CD8-positive, alpha-beta memory T cell (primary cell): ENCODE measurements around the gene ATP4A. TPM values are rescaled to one million over a fixed set of nuclear protein-coding genes. Genes with fewer than 3 reads are reported as not detected.

Experiments
- CTCF ChIA-PET: fragments of 350-600 bp; sonication (Branson Sonifier 250); formaldehyde crosslinking; loops from one replicate; lab custom pipeline; 2021; ENCODE audit warnings: antibody characterized with exemption; lab: Charles Lee
- POLR2A ChIA-PET: fragments of 350-600 bp; sonication (Branson Sonifier 250); formaldehyde crosslinking; loops from one replicate; lab custom pipeline; 2021; ENCODE audit warnings: antibody characterized with exemption; lab: Charles Lee
- DNase-seq, 5 donors: peaks; one replicate each; pipeline versions ENCODE4 v3.0.0 to v3.0.0-alpha.2; 2020 to 2022; ENCODE audit warnings: mixed read lengths in 1 of 5
- H3K27ac ChIP-seq: one replicate; pipeline ENCODE4 v1.7.0; 2013; ENCODE audit warnings: low read depth, mild to moderate bottlenecking, low read length, moderate library complexity
- H3K27me3 ChIP-seq: 2 replicates; pipeline ENCODE4 v1.7.0; 2013; ENCODE audit warnings: low read length, mild to moderate bottlenecking; ENCODE audit not compliant: insufficient read depth, poor library complexity, severe bottlenecking
- H3K36me3 ChIP-seq: 2 replicates; pipeline ENCODE4 v1.7.0; 2013; ENCODE audit warnings: mild to moderate bottlenecking, low read length, moderate library complexity; ENCODE audit not compliant: insufficient read depth
- H3K4me1 ChIP-seq: 2 replicates; pipeline ENCODE4 v1.7.0; 2013; ENCODE audit warnings: mild to moderate bottlenecking, low read length, moderate library complexity; ENCODE audit not compliant: insufficient read depth
- H3K4me3 ChIP-seq: 2 replicates; pipeline ENCODE4 v1.7.0; 2013; ENCODE audit warnings: mild to moderate bottlenecking, low read length
- H3K9me3 ChIP-seq: 2 replicates; pipeline ENCODE4 v1.7.0; 2013; ENCODE audit warnings: mild to moderate bottlenecking, low read length
- H3K27ac Mint-ChIP-seq, 8 donors: one replicate each; pipeline ENCODE4 v1.8.0; 2020 to 2021; ENCODE audit warnings: mixed read lengths in 8 of 8, mild to moderate bottlenecking in 6 of 8, inconsistent platforms in 3 of 8, moderate library complexity in 3 of 8
- H3K27me3 Mint-ChIP-seq, 2 donors: one replicate each; pipeline ENCODE4 v1.8.0; 2020 to 2021; ENCODE audit warnings: mixed read lengths in 2 of 2, mild to moderate bottlenecking in 1 of 2, moderate library complexity in 1 of 2
- H3K36me3 Mint-ChIP-seq, 3 donors: one replicate each; pipeline ENCODE4 v1.8.0; 2020 to 2021; ENCODE audit warnings: mixed read lengths in 3 of 3, inconsistent platforms in 1 of 3, mild to moderate bottlenecking in 1 of 3
- H3K4me1 Mint-ChIP-seq, 3 donors: one replicate each; pipeline ENCODE4 v1.8.0; 2020 to 2021; ENCODE audit warnings: mixed read lengths in 3 of 3, inconsistent platforms in 1 of 3, mild to moderate bottlenecking in 1 of 3
- H3K4me3 Mint-ChIP-seq, 7 donors: one replicate each; pipeline ENCODE4 v1.8.0; 2020 to 2021; ENCODE audit warnings: mixed read lengths in 7 of 7, mild to moderate bottlenecking in 6 of 7, moderate library complexity in 4 of 7, inconsistent platforms in 2 of 7
- H3K9me3 Mint-ChIP-seq, 5 donors: one replicate each; pipeline ENCODE4 v1.8.0; 2020 to 2022; ENCODE audit warnings: mixed read lengths in 5 of 5, mild to moderate bottlenecking in 3 of 5, moderate library complexity in 2 of 5, inconsistent platforms in 1 of 5
- polyA plus RNA-seq: library from polyadenylated mRNA; unstranded; fragments of 300-500 nt; fragmentation: Illumina TruSeq; gene quantifications from one replicate; pipeline ENCODE4 v1.2.3, GENCODE V29; 2021
- total RNA-seq, 2 experiments: library from RNA; stranded (reverse); gene quantifications; one replicate each; pipeline ENCODE4 v1.2.3, GENCODE V29; 2021

ATP4A gene
- total and polyA plus RNA-seq, 3 experiments from 2014 or later = not detected

DNA sequence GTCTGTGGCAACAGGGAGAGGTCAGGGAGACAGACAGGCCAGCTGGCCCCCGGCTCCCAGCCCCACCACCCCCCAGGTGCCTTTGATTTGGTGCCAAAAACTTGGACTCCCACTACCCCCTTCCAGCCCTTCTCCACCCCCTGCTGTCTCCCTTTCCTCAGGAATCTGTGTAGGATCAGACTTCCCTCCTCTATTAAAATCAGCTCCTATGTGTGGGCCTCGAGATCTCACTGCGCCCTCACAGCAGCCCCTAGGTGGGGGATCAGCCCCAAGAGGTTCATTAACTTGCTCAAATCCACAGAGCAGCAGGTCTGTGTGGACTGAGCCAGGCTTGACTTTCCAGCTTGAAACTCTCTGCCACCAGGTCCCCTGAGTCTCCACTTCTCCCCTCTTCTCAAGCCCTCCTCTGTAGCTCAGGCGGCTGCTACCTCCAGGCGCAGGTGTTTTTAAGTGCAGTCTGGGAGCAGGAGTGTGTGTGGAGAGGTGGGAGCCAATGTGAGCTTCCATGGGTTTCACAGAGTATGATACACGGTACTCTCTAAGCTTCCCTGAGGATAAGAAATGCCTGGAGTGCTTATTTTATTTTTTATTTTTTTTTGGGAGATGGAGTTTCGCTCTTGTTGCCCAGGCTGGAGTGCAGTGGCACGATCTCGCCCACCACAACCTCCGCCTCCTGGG, 28.5 kb downstream of the ATP4A start:
- POLR2A ChIA-PET = no interaction called here
- H3K27ac Mint-ChIP-seq = peak overlapping the region in 1 of 8 donors; percentile 56

DNA sequence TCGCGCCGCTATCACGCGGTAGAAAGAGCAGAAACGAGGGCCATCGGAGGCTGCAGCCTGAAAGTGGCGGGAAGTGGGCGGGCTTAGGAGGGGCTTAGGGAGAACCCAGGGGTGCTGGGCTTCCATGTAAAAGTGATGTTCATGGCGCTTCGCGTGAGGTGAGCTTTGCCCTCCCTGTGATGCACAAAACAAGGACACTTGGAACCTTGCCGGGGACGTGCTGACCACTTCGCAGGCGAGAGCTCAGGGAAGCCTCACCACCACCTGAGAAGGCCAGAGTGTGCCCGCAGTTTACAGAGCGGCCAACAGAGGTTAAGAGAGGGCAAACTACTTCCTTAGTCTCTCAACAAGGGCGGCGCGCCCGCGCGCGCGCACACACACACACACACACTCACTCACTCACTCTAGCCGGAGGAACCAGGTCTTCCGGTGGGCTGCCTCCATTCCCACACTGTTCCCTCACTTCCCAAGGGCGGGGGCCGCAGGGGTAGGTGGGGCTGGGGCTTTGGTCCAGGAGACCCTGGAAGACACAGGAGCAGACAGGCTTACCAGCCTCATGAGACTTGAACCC, 29.6 kb downstream of the ATP4A start:
- Histone ChIP-seq H3K36me3 (no peaks in the 10 kb centered on the region), H3K9me3 (no peaks in the 10 kb centered on the region), H3K4me3 (peak overlapping the region; percentile 49), H3K27me3 (no peaks in the 10 kb centered on the region), H3K27ac (no peak overlapping the region), H3K4me1 (peaks cover 6% of the 10 kb centered on the region)
- H3K4me1 Mint-ChIP-seq = peaks cover 9 to 14% (median 13%) of the 10 kb centered on the region in 3 donors
- peak overlapping the region; percentile 18 to 79 (median 75) for H3K4me3 Mint-ChIP-seq
- POLR2A ChIA-PET = no interaction called here
- peaks cover 25 to 34% of the 10 kb centered on the region in 2 donors for H3K27me3 Mint-ChIP-seq
- H3K9me3 Mint-ChIP-seq = peaks cover 0 to 2% (median 0%) of the 10 kb centered on the region in 5 donors
- CTCF ChIA-PET = no interaction called here
- peak overlapping the region in 5 of 8 donors; percentile 31 to 86 (median 60) for H3K27ac Mint-ChIP-seq
- H3K36me3 Mint-ChIP-seq = peaks cover 0 to 4% (median 0%) of the 10 kb centered on the region in 3 donors
- peak in 2 of 5 donors; percentile 34 to 61 for DNase-seq

More for the DNA sequence above, 28.5 kb downstream of the ATP4A start:
- Mint-ChIP-seq H3K9me3 (peaks cover 0 to 2% (median 0%) of the 10 kb centered on the region in 5 donors), H3K4me3 (no peak overlapping the region), H3K36me3 (peaks cover 0 to 4% (median 0%) of the 10 kb centered on the region in 3 donors), H3K4me1 (peaks cover 9 to 14% (median 13%) of the 10 kb centered on the region in 3 donors), H3K27me3 (peaks cover 19 to 26% of the 10 kb centered on the region in 2 donors)
- Histone ChIP-seq H3K4me3 (no peak overlapping the region), H3K9me3 (no peaks in the 10 kb centered on the region), H3K36me3 (no peaks in the 10 kb centered on the region), H3K4me1 (peaks cover 6% of the 10 kb centered on the region), H3K27me3 (no peaks in the 10 kb centered on the region), H3K27ac (no peak overlapping the region)
- DNase-seq = no peak
- CTCF ChIA-PET = interaction anchor here (0.8 to 1.3 kb wide), 3 partner anchors 13 to 25 kb away, joined by 3 read pairs; no protein-coding TSS in a partner anchor

- Mint-ChIP-seq H3K36me3 (peaks cover 0 to 4% (median 0%) of the 10 kb centered on the region in 3 donors), H3K27ac (peak within 1 kb of the TSS in 5 of 8 donors; percentile 31 to 86 (median 60)), H3K9me3 (peaks cover 0 to 2% (median 0%) of the 10 kb centered on the region in 5 donors), H3K4me1 (peaks cover 9 to 14% (median 13%) of the 10 kb centered on the region in 3 donors), H3K27me3 (peaks cover 29 to 40% of the 10 kb centered on the region in 2 donors), H3K4me3 (peak within 1 kb of the TSS; percentile 18 to 79 (median 75))
- ChIA-PET CTCF (no interaction called here), POLR2A (no interaction called here)
- Histone ChIP-seq H3K4me1 (peaks cover 6% of the 10 kb centered on the region), H3K4me3 (peak within 1 kb of the TSS; percentile 49), H3K36me3 (no peaks in the 10 kb centered on the region), H3K27ac (no peak within 1 kb of the TSS), H3K27me3 (no peaks in the 10 kb centered on the region), H3K9me3 (no peaks in the 10 kb centered on the region)
- no peak for DNase-seq
These were observed 30.1 kb downstream of the ATP4A start, which contains the start of gene GAPDHS for GRCh38 chr19:35533201-35533821. GAPDHS (plus strand) TSS chr19:35533456; CDS start chr19:35533528, 72 bp downstream.

- Mint-ChIP-seq H3K27me3 (peaks cover 37 to 57% of the 10 kb centered on the region in 2 donors), H3K27ac (no peak overlapping the region)
- CTCF ChIA-PET = interaction anchor here (1.7 kb wide), 1 partner anchor 21 kb away, joined by 5 read pairs; no protein-coding TSS in a partner anchor
These were observed 32.2 kb downstream of the ATP4A start for GRCh38 chr19:35531291-35531690.

GRCh38 chr19:35529241-35530218, 33.9 kb downstream of the ATP4A start:
- Histone ChIP-seq H3K4me1 (peaks cover 6% of the 10 kb centered on the region), H3K9me3 (no peaks in the 10 kb centered on the region), H3K4me3 (no peak overlapping the region), H3K27me3 (no peaks in the 10 kb centered on the region), H3K36me3 (no peaks in the 10 kb centered on the region), H3K27ac (no peak overlapping the region)
- ChIA-PET POLR2A (no interaction called here), CTCF (interaction anchor here (1.6 kb wide), 1 partner anchor 34 kb away, joined by 3 read pairs; no protein-coding TSS in a partner anchor)
- peaks cover 9 to 13% (median 12%) of the 10 kb centered on the region in 3 donors for H3K4me1 Mint-ChIP-seq
- H3K9me3 Mint-ChIP-seq = peaks cover 0 to 2% (median 0%) of the 10 kb centered on the region in 5 donors
- peaks cover 0 to 4% (median 0%) of the 10 kb centered on the region in 3 donors for H3K36me3 Mint-ChIP-seq
- peaks cover 36 to 65% of the 10 kb centered on the region in 2 donors for H3K27me3 Mint-ChIP-seq
- no peak overlapping the region for H3K4me3 Mint-ChIP-seq
- H3K27ac Mint-ChIP-seq = no peak overlapping the region
- no peak for DNase-seq

More at GRCh38 chr19:35531291-35531690, 32.2 kb downstream of the ATP4A start:
- Histone ChIP-seq H3K27ac (no peak overlapping the region), H3K27me3 (no peaks in the 10 kb centered on the region), H3K9me3 (no peaks in the 10 kb centered on the region), H3K4me1 (peaks cover 6% of the 10 kb centered on the region), H3K36me3 (no peaks in the 10 kb centered on the region), H3K4me3 (no peak overlapping the region)
- POLR2A ChIA-PET = no interaction called here
- H3K36me3 Mint-ChIP-seq = peaks cover 0 to 4% (median 0%) of the 10 kb centered on the region in 3 donors
- peaks cover 0 to 2% (median 0%) of the 10 kb centered on the region in 5 donors for H3K9me3 Mint-ChIP-seq
- H3K4me1 Mint-ChIP-seq = peaks cover 9 to 14% (median 13%) of the 10 kb centered on the region in 3 donors
- H3K4me3 Mint-ChIP-seq = no peak overlapping the region
- DNase-seq = no peak

DNA sequence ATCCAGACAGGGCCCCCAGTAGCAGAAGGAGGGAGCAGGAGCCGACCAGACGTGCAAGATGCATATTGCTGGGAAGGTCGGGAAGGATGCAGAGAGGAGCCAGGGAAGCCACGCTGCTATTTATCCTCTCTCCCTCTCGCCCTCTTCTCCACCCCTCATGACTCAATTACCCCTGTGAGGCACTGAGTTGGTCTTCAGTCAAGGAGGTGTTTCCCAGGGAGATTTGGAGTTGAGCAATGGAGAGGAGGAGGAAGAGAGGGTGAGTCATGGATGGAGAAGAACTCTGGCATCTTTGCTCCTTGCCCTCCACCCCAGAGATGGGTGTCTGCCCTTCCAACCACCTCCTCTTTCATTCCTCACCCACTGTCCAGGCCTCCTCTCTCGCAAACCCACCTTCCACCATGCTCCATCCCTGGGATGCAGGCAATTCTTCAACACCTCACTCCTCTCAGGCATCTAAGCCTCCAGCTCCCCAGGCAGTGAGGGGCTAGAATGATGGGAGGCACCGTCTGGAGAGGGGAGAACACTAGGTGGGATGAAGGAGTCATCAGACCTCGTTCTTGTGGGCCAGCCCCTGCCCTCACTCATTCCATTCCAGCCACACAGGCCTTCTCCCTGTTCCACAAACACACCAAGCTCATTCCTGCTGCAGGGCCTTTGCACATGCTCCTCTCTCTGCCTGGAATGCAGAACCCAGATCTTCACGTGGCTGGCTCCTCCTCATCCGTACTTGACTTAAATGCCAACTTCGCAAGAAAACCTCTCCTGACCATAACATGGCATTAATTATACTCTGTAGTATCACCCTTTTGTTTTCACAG, 35.0 kb downstream of the ATP4A start, which contains the start of gene SBSN:
Gene SBSN (minus strand): TSS at position 94 of the 821 bp plus-strand sequence. CDS start 30 bp downstream, at position 64.
- H3K4me3 Mint-ChIP-seq = no peak within 1 kb of the TSS
- no peak for DNase-seq
- Histone ChIP-seq H3K27ac (no peak within 1 kb of the TSS), H3K4me3 (no peak within 1 kb of the TSS), H3K36me3 (no peaks in the 10 kb centered on the region), H3K9me3 (no peaks in the 10 kb centered on the region), H3K27me3 (no peaks in the 10 kb centered on the region), H3K4me1 (peaks cover 2% of the 10 kb centered on the region)
- H3K9me3 Mint-ChIP-seq = peaks cover 0 to 2% (median 0%) of the 10 kb centered on the region in 5 donors
- ChIA-PET CTCF (interaction anchor here (1.6 kb wide), 1 partner anchor 33 kb away, joined by 3 read pairs; no protein-coding TSS in a partner anchor), POLR2A (no interaction called here)
- no peak within 1 kb of the TSS for H3K27ac Mint-ChIP-seq
- peaks cover 0 to 4% (median 0%) of the 10 kb centered on the region in 3 donors for H3K36me3 Mint-ChIP-seq
- peaks cover 4 to 6% (median 4%) of the 10 kb centered on the region in 3 donors for H3K4me1 Mint-ChIP-seq
- peaks cover 32 to 64% of the 10 kb centered on the region in 2 donors for H3K27me3 Mint-ChIP-seq
